HG02981 (cell line): ENCODE data around the gene CST8.

Experiments used
- ATAC-seq: cut with Tn5 transposase; IDR thresholded peaks from one replicate; pipeline ENCODE4 v1.9.1; 2021; ENCODE audit warnings: mild to moderate bottlenecking, moderate library complexity; ENCODE audit not compliant: unreplicated experiment

CST8 gene

GRCh38 chr20:23475395-23475794 lies 15.5 kb upstream of the CST8 start:
- ATAC-seq: no peak

- ATAC-seq: no peak
Observed at GRCh38 chr20:23476015-23476754, 14.7 kb upstream of the CST8 start.

- no peak for ATAC-seq
Observed at GRCh38 chr20:23477223-23477622, 13.7 kb upstream of the CST8 start.

GRCh38 chr20:23479043-23479442 lies 11.9 kb upstream of the CST8 start:
- no peak for ATAC-seq

GRCh38 chr20:23482138-23482537 lies 8.8 kb upstream of the CST8 start:
- ATAC-seq: no peak

- ATAC-seq: no peak
Observed at GRCh38 chr20:23484081-23484480, 6.8 kb upstream of the CST8 start.

- ATAC-seq: no peak
Observed at GRCh38 chr20:23488470-23488869, 2.4 kb upstream of the CST8 start.

- ATAC-seq: no peak
Observed at GRCh38 chr20:23488996-23489395, 1.9 kb upstream of the CST8 start.

- no peak for ATAC-seq
Observed at GRCh38 chr20:23492292-23492691, 1.4 kb downstream of the CST8 start.

GRCh38 chr20:23493172-23493772 lies 2.4 kb downstream of the CST8 start:
- ATAC-seq: no peak

GRCh38 chr20:23497536-23497935 lies 6.6 kb downstream of the CST8 start:
- ATAC-seq: no peak

- no peak for ATAC-seq
Observed at GRCh38 chr20:23501926-23502325, 11.0 kb downstream of the CST8 start.

- no peak for ATAC-seq
Observed at GRCh38 chr20:23503649-23504048, 12.7 kb downstream of the CST8 start.

- no peak for ATAC-seq
Observed at GRCh38 chr20:23507346-23507745, 16.4 kb downstream of the CST8 start.

- no peak for ATAC-seq
Observed at GRCh38 chr20:23508449-23509229, 17.7 kb downstream of the CST8 start.

- ATAC-seq: no peak
Observed at GRCh38 chr20:23509247-23509913, 18.5 kb downstream of the CST8 start.

- no peak for ATAC-seq
Observed at GRCh38 chr20:23510000-23510590, 19.2 kb downstream of the CST8 start.

- ATAC-seq: peak; percentile 88
Observed at GRCh38 chr20:23513164-23513563, 22.2 kb downstream of the CST8 start.

GRCh38 chr20:23514848-23515247 lies 23.9 kb downstream of the CST8 start:
- ATAC-seq: no peak

- ATAC-seq: no peak
Observed at GRCh38 chr20:23515250-23515939, 24.5 kb downstream of the CST8 start.
